ENCODE results near the gene NPFFR1. TPM values are rescaled to one million over a fixed set of nuclear protein-coding genes. Genes with fewer than 3 reads are reported as not detected.

The NPFFR1 gene, protein sequence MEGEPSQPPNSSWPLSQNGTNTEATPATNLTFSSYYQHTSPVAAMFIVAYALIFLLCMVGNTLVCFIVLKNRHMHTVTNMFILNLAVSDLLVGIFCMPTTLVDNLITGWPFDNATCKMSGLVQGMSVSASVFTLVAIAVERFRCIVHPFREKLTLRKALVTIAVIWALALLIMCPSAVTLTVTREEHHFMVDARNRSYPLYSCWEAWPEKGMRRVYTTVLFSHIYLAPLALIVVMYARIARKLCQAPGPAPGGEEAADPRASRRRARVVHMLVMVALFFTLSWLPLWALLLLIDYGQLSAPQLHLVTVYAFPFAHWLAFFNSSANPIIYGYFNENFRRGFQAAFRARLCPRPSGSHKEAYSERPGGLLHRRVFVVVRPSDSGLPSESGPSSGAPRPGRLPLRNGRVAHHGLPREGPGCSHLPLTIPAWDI
- total RNA-seq (2022; extraction: Qiagen RNA extraction; ENCODE audit: low read depth) = 0.01 TPM in 2 of 5 replicates, not detected in the others

DNA sequence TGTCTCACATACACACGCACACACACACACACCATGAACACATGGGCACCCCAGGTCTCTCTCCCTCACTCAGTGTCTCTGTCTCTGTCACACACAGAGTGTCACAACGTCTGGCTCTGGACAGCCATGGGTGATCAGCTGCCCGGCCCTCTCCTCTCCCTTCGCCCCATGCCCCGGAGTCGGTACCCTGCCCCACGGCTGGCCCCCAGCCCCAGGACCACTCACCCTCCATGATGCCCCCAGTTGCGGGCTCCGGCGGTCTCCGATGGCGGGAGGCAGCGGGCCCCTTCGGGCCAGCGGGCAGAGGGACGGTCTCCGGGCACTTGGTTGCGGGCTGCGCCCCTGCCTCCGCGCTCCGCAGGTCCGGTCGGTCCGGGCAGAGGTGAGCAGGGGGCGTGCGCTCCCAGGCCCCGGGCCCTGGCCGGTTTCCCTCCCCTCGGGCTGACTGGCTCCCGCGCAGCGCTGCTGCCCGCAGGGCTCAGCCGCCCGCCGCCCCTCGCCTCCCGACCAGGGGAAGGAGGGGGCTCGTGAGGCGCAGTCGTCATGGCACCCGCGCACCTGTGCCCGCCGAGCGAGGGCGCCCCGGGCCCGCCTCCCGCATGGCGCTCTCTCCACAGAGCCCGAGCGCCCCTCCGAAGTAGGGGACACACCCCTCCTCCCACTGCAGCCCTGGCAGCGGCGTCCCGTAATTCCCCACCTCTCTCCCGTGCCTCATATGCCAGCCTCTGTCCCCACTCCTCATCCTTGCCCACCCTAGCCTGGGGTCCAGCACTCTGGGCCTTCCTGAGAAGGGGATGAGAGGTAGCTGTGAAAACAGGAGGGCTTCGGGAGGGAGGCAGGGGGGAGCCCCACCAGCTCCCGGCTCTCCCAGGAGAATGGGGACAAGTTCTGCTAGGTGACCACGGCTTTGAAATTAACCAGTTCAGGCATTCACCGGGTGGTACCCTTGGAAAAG, at the start of gene NPFFR1:
Gene NPFFR1 (minus strand): TSS at position 560 of the 955 bp plus-strand sequence. CDS start 328 bp downstream, at position 232.

GRCh38 chr10:70233109-70233938, 50.5 kb downstream of the NPFFR1 start, which contains the start of gene PPA1:
Gene PPA1 (minus strand): TSS chr10:70233429. CDS start chr10:70233327, 102 bp downstream.

Other genes with a start within 250 kb of the NPFFR1 start
- gene MACROH2A2, start 231.2 kb downstream of the NPFFR1 start, total RNA-seq (2022; extraction: Qiagen RNA extraction; ENCODE audit: low read depth) = 24.8 to 30.7 TPM (median 27.9 TPM) in 5 replicates
- 33.8 to 38.4 TPM (median 35.0 TPM) in 5 replicates for gene AIFM2, start 151.2 kb downstream of the NPFFR1 start, total RNA-seq (2022; extraction: Qiagen RNA extraction; ENCODE audit: low read depth)
- 13.1 to 19.4 TPM (median 18.4 TPM) in 5 replicates for gene TYSND1, start 137.3 kb downstream of the NPFFR1 start, total RNA-seq (2022; extraction: Qiagen RNA extraction; ENCODE audit: low read depth)
- gene SAR1A, start 113.5 kb downstream of the NPFFR1 start, total RNA-seq (2022; extraction: Qiagen RNA extraction; ENCODE audit: low read depth) = 75.6 to 90.0 TPM (median 83.4 TPM) in 5 replicates
- gene PPA1, start 50.6 kb downstream of the NPFFR1 start, total RNA-seq (2022; extraction: Qiagen RNA extraction; ENCODE audit: low read depth) = 192 to 215 TPM (median 206 TPM) in 5 replicates
- 16.9 to 20.8 TPM (median 20.1 TPM) in 5 replicates for gene LRRC20, start 98.6 kb upstream of the NPFFR1 start, total RNA-seq (2022; extraction: Qiagen RNA extraction; ENCODE audit: low read depth)
- 13.6 to 17.1 TPM (median 15.9 TPM) in 5 replicates for gene EIF4EBP2, start 120.1 kb upstream of the NPFFR1 start, total RNA-seq (2022; extraction: Qiagen RNA extraction; ENCODE audit: low read depth)
- gene NODAL, start 157.7 kb upstream of the NPFFR1 start, total RNA-seq (2022; extraction: Qiagen RNA extraction; ENCODE audit: low read depth) = 0.06 TPM in 1 of 5 replicates, not detected in the others
- gene PALD1, start 194.8 kb upstream of the NPFFR1 start, total RNA-seq (2022; extraction: Qiagen RNA extraction; ENCODE audit: low read depth) = 5.9 to 8.6 TPM (median 7.2 TPM) in 5 replicates